NCI-H345 treated with DMSO at 0.1 percent for 48 hours (cell line): Measurements from ENCODE around the gene FERMT2.
"Not testable (repeated sequence)": the region's sequence is repeated elsewhere in the genome, so short reads cannot be mapped to it uniquely, and the experiment has no call there.

Source experiments
- DNase-seq: peaks from one replicate; lab custom pipeline; 2025; ENCODE audit not compliant: unreplicated experiment; lab: John Stamatoyannopoulos, UW

Gene FERMT2

GRCh38 chr14:52948039-52948438 lies 2.8 kb downstream of the FERMT2 start:
- no peak for DNase-seq

GRCh38 chr14:52944254-52944653 lies 6.6 kb downstream of the FERMT2 start:
- no peak for DNase-seq

GRCh38 chr14:52939427-52939826 lies 11.4 kb downstream of the FERMT2 start:
- DNase-seq: no peak

GRCh38 chr14:52937869-52938268 lies 13.0 kb downstream of the FERMT2 start:
- DNase-seq: no peak

- DNase-seq: no peak
Measured at GRCh38 chr14:52937306-52937705, 13.5 kb downstream of the FERMT2 start.

GRCh38 chr14:52936437-52936836 lies 14.4 kb downstream of the FERMT2 start:
- DNase-seq: no peak

GRCh38 chr14:52935833-52936232 lies 15.0 kb downstream of the FERMT2 start:
- no peak for DNase-seq

- DNase-seq: no peak
Measured at GRCh38 chr14:52934762-52935161, 16.1 kb downstream of the FERMT2 start.

GRCh38 chr14:52929192-52929807 lies 21.6 kb downstream of the FERMT2 start:
- DNase-seq: no peak

- no peak for DNase-seq
Measured at GRCh38 chr14:52926953-52927352, 23.9 kb downstream of the FERMT2 start.

- no peak for DNase-seq
Measured at GRCh38 chr14:52923902-52924575, 26.8 kb downstream of the FERMT2 start.

GRCh38 chr14:52922656-52923055 lies 28.2 kb downstream of the FERMT2 start:
- no peak for DNase-seq

GRCh38 chr14:52922059-52922458 lies 28.8 kb downstream of the FERMT2 start:
- no peak for DNase-seq

- not testable (repeated sequence) for DNase-seq
Measured at GRCh38 chr14:52920411-52920810, 30.4 kb downstream of the FERMT2 start.

GRCh38 chr14:52919971-52920370 lies 30.9 kb downstream of the FERMT2 start:
- no peak for DNase-seq

GRCh38 chr14:52918486-52918885 lies 32.4 kb downstream of the FERMT2 start:
- no peak for DNase-seq

GRCh38 chr14:52917735-52918134 lies 33.1 kb downstream of the FERMT2 start:
- no peak for DNase-seq

GRCh38 chr14:52914295-52914694 lies 36.6 kb downstream of the FERMT2 start:
- DNase-seq: no peak

- DNase-seq: no peak
Measured at GRCh38 chr14:52913271-52913670, 37.6 kb downstream of the FERMT2 start.

- DNase-seq: no peak
Measured at GRCh38 chr14:52911904-52912303, 38.9 kb downstream of the FERMT2 start.

GRCh38 chr14:52910572-52910971 lies 40.3 kb downstream of the FERMT2 start:
- no peak for DNase-seq

GRCh38 chr14:52907949-52908348 lies 42.9 kb downstream of the FERMT2 start:
- DNase-seq: no peak

GRCh38 chr14:52906141-52906601 lies 44.7 kb downstream of the FERMT2 start:
- no peak for DNase-seq
